Stimulated activated CD8-positive, alpha-beta memory T cell treated with anti-CD3 and anti-CD28 coated beads, Interleukin-15, amount 100 ng/mL, for 48 hours (primary cell): ENCODE measurements around the gene CAMK1D.

Experiments
- DNase-seq, 2 donors: peaks; one replicate each; pipeline ENCODE4 v3.0.0-alpha.2; 2020; ENCODE audit warnings: low read depth in 2 of 2

The CAMK1D gene

DNA sequence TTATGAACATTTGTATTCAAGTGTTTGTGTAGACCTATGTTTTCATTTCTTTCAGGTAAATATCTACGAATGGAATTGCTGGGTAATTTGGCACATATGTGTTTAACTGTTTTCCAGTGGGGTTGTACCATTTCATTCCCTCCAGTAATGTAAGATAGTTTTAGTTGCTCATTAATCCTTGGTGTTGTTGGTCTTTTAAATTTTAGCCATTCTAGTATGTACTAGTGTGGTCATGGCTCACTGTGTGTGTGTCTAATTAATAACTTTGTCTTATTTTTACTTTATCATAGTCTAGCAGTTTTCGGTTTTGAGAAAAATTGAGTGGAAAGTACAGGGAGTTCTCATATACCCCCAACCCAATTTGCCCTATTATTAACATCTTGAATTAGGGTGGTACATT, 278.8 kb downstream of the CAMK1D start:
- DNase-seq, result no peak

- DNase-seq, result no peak
Measured at GRCh38 chr10:12628964-12629766, 279.8 kb downstream of the CAMK1D start.

GRCh38 chr10:12629767-12630165, 280.4 kb downstream of the CAMK1D start:
- DNase-seq, result no peak

DNA sequence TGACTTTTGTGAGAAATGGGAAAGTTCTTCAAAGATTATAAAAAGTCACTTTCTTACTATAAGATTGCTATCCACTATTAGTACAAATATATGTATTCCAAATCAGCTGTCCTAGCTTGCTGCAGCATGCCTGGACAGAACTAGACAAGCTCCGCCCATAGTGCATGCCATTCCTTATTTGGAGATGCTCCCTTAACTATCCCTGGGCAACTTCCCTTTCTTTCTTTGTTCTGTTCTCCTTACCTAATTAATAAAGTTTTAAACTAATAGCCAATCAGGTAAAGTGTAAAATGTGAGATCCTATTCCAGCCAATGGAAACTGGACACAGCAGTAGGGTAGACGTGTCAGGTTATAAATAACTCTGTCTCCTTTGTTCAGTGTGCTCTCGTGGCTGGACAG, 281.9 kb downstream of the CAMK1D start:
- no peak for DNase-seq

- DNase-seq, result no peak
Measured at GRCh38 chr10:12631787-12632562, 282.6 kb downstream of the CAMK1D start.

GRCh38 chr10:12633776-12634620, 284.7 kb downstream of the CAMK1D start:
- DNase-seq, result no peak

GRCh38 chr10:12634621-12634931, 285.2 kb downstream of the CAMK1D start:
- no peak for DNase-seq

- peak in 1 of 2 donors; percentile 18 for DNase-seq
Measured at GRCh38 chr10:12635127-12635541, 285.8 kb downstream of the CAMK1D start.

- DNase-seq, result no peak
Measured at GRCh38 chr10:12636571-12636970, 287.2 kb downstream of the CAMK1D start.

GRCh38 chr10:12637649-12638048, 288.3 kb downstream of the CAMK1D start:
- DNase-seq, result no peak

DNA sequence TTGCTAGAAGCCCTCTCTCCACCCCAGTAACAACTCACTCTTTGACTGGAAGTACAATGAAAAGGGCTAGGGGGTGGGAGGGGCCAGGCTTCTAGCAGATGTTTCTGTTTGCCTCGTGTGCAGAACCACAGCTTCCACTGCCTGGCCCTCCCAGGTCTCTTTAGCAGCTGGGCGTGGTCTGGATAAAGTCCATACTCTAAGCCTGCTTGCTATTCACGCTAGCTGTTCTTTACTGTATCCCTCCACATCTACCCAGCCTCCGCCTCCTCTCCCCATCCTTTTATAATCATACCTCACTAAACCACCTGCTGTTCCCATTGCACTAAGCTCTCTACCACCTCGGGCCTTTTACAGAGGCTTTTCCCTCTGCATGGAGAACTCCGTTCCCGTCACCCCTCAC, 288.8 kb downstream of the CAMK1D start:
- no peak for DNase-seq

GRCh38 chr10:12638781-12639180, 289.4 kb downstream of the CAMK1D start:
- DNase-seq, result no peak

- no peak for DNase-seq
Measured at GRCh38 chr10:12639996-12640944, 290.9 kb downstream of the CAMK1D start.

DNA sequence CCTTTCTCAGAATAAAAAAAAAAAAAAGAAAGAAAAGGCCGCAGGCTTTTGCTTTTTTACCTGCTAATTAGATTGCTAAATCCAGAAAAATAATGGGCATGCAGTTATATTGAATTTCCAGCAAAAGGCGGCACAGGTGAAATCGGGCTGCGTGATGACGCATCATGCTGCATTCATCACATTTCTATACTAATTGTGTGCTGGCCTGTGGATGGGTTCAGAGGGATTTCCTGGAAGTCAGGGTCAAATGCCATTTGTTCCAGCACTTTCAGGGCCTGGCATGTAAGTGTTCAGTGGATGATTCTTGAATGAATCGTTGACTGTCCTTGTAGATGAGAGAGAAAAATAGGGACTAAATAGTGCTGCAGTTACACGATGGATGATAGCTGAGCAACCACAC, 292.7 kb downstream of the CAMK1D start:
- DNase-seq, result no peak

DNA sequence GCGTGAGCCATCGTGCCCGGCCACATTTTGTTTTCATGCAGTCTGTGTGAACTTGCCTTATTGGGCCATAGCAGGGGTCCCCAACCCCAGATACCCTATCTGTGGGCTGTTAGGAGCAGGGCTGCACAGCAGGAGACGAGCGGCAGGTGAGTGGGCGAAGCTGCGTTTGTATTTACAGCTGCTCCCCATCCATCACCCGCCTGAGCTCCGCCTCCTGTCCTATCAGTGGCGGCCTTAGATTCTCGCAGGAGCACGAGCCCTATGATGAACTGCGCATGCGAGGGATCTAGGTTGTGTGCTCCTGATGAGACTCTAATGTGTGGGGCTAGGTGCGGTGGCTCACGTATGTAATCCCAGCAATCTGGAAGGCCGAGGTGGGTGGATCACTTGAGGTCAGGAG, 293.9 kb downstream of the CAMK1D start:
- DNase-seq, result no peak

- no peak for DNase-seq
Measured at GRCh38 chr10:12644380-12645144, 295.2 kb downstream of the CAMK1D start.

DNA sequence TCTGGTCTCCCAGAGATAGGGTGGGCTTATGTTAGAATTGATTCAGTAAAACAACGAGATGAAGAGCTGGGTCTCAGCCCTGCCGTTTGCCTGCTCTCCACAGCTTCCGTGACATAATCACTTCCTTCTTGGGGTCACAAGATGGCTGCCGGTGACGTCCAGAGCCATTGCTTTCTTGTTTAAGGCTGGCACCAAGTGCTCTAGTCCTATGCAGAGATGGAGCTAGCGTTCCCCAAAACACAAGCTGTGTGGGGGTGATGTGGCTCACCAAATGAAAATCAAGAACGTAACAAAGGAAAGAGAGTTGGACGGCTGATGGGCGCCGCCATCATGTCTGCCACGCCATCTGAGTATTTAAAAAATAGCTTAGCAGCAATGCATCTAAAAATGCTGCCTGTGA, 296.1 kb downstream of the CAMK1D start:
- no peak for DNase-seq

DNA sequence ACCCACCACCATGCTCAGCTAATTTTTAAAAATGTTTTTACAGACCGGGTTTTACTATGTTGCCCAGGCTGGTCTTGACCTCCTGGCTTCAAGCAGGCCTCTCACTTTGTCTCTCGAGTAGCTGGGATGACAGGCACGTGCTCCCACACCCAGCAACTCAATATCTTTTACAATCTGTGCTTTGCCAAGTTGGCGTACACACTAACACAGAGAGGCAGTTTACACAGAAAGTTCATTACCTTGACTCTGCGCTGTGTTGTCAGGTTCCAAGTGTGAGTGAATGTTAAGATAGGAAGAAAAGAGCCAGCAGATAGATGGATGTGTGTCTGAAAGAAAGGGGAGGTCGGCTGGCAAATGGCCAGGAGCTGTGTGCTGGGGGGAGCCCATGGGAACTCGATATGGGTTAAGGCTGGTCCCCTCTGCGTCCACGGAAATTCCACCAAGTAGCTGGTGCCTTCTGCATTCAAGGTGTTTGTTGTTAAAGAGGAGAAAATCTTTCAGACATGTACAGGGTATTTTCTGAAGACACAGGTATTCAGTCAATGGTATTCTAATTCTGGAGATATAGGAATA, 299.8 kb downstream of the CAMK1D start:
- no peak for DNase-seq

- DNase-seq, result no peak
Measured at GRCh38 chr10:12650122-12650521, 300.8 kb downstream of the CAMK1D start.
